GM21447 (cell line): ENCODE measurements around the gene LTBP2.

Source experiments
- ATAC-seq: cut with Tn5 transposase; IDR thresholded peaks from one replicate; pipeline ENCODE4 v1.9.1; 2021; ENCODE audit not compliant: unreplicated experiment

LTBP2 gene

GRCh38 chr14:74509587-74510222, 102.3 kb downstream of the LTBP2 start:
- no peak for ATAC-seq

GRCh38 chr14:74508844-74509428, 103.1 kb downstream of the LTBP2 start:
- ATAC-seq, result no peak

GRCh38 chr14:74508292-74508731, 103.7 kb downstream of the LTBP2 start:
- ATAC-seq, result no peak

DNA sequence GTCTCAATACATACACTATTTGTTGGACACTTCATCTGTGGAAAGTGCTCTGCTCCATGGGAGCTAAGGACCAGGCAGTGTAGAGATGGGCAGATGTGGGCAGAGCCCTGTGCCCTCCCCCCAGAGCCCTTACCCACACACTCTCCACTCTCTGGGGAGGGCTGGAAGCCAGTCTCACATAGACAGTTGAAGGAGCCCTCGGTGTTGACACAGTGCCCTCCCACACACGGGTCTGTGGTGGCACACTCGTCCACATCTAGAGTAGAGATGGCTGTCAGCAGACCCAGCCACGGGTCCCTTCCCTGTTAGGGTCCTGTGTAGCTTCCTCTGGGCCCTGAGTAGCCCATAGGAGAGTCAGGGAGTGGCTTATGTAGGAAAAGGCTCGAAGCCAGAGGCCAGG, 104.2 kb downstream of the LTBP2 start:
- no peak for ATAC-seq

GRCh38 chr14:74507085-74507484, 105.0 kb downstream of the LTBP2 start:
- ATAC-seq, result no peak

GRCh38 chr14:74506411-74506851, 105.6 kb downstream of the LTBP2 start:
- ATAC-seq, result no peak

GRCh38 chr14:74505831-74506230, 106.2 kb downstream of the LTBP2 start:
- no peak for ATAC-seq

DNA sequence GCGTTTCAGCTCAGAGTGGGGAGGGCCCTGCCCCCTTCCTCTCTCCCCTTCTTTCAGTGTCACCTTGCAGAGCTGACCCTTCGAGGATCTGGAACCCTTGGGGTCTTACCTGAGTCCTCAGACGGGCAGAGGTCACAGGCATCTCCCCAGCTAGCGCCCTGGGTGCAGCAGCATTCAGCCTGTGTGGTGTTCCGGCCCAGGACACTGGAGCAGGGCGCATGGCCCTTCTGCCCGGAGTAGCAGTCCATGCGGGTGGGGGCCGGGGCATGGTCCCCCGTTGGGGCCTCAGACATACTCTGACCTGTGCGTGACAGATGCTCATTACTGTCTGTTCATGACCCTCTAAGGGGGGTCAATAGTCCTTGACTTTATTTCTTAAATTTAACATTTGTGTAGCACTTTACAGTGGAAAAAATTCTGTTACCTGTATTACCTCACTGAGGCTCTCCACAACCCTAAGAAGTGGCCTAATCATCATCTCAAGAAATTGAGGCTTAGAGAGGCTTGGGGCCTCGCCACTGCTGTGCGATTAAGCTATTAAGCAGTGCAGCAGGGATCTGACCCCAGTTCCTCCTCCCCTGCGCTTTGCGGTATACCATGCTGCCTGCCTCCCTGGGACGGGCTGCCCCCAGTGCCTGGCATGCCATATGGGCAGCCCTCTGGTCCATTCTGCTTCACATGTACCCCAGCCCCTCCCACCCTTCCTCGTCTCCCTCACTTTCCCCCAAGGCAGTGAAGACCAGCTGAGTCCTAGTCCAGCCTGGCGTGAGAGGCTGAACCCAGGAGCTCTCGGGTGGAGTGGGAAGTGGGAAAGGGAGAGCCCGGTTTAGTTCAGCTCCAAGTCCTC, 106.9 kb downstream of the LTBP2 start:
- no peak for ATAC-seq

GRCh38 chr14:74504412-74504811, 107.6 kb downstream of the LTBP2 start:
- ATAC-seq, result no peak

GRCh38 chr14:74503938-74504335, 108.1 kb downstream of the LTBP2 start:
- no peak for ATAC-seq

GRCh38 chr14:74503291-74503937, 108.6 kb downstream of the LTBP2 start:
- no peak for ATAC-seq

- ATAC-seq, result no peak
These were observed 109.6 kb downstream of the LTBP2 start for GRCh38 chr14:74502236-74503019.

GRCh38 chr14:74501691-74502090, 110.3 kb downstream of the LTBP2 start:
- ATAC-seq, result no peak

GRCh38 chr14:74501135-74501614, 110.9 kb downstream of the LTBP2 start:
- ATAC-seq, result no peak

DNA sequence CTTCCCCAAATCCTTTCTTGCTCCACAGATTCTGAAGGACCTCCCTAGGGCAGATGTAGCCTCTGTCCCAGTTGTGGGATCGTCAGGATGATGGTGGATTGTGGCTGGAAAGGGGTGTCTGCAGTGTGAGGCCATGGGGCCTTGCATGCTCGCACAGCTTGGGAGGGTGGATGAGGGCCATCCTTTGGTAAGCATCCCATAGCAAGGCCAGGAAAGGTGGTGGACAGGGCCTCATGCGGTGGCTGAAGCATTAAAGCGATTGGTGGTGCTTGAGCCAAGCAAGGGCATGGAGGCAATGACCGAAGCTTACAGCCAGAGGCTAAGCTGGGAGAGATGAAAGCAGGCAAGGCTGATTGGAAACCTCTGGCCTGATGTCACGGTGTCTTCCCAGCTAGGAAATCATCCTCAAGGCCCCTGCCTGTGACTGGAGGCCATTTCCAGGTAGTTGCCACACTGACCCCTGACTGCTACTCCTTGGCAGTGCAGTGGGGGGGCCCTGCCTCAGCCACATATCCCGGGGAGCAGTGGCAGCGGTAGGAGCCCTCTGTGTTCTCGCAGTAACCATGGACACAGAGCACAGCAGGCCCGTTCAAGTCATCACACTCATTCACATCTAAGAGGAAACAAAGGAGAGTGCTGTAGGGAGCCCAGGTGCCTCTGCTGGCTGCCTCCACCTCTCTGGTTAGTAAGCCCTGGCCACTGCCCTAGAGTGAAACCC, 111.5 kb downstream of the LTBP2 start:
- ATAC-seq, result no peak

DNA sequence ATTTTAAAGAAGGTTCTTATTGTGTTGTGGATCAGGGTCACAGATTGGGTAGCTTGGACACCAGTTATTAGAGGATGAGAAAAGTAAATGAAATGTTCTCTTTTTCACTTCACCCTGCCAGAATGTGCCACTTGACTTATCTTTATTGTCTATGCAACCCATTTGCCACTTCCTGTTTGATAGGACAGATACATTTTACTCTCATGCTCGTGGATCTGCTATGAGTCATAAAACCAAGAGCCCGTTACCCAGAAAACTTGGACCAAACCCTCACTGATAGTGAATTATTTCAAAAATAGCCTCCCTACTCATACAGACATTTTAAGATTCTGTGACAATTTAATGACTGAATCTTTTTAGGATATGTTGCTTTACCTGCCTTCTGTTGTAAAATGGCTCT, 116.7 kb downstream of the LTBP2 start:
- ATAC-seq, result no peak

DNA sequence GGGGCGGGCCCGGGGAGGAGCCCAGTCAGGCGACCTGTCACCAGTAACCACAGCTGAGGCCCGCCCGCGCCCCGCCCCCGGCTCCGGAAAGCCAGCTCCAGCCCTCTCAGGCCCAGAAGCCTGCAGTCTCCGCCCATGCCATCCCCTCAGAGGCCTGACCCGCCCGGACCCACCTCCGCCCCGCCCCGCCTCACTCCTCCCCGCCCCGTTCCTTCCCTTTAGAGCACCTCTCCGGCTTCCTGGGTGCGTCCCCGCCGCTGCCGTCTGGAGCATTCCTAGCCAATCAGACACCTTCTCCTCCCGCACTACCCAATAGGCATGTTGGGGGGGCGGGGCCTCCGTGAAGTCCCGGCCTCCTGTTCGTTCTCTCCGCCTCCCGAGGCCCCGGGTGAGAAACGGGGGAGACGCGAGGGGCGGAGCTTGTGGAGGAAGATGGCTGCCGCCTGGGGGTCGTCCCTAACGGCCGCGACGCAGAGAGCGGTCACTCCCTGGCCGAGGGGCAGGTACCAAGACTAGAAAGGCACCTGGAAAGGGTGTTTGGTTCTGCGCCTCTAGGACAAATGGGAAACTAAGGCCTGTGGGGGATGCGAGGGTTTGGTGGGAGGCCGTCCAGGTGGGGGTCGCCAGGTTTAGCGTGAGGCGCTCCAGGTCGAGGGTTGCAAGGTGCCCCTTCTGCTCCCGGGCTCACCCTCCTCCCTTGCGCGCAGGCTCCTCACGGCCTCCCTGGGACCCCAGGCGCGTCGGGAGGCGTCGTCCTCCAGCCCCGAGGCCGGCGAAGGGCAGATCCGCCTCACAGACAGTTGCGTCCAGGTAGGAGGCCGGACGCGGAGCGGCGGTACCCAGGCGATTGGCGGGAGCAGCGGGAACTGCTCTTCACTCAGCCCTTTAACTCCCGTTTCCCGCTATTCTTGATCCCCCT, 118.4 kb downstream of the LTBP2 start, which contains the start of gene ISCA2:
ISCA2 (plus strand) TSS at position 423 of the 919 bp plus-strand sequence; CDS start at position 433, 10 bp downstream.
- peak; percentile 85 for ATAC-seq

DNA sequence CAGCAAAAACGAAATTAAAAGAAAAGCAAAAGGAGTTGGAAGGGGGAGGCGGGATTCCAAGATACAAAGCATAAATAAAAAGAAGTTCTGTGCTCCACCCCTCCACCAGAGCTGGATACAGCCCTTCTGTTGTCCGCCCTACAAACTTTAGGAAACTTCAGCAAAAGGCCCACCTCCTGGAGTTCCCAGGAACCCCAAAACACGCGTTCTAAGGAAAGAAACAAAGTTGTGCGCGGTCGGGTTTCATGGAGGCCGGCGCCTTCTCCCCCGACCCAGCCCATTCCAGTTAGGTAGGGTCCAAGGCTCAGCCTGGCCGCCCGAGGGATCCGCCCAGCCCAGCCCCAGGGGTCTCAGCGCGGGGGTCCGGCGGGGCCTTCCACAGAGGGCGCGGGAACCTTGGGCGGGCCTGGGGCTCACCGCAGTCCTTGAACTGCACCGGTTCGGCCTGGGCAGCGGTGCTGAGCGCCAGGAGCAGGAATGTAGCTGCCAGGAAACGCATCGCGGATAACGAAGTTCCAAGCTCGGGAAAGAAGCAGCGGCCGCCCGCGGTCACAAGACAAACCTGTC, 119.2 kb downstream of the LTBP2 start, which contains the start of gene NPC2:
NPC2 (minus strand) TSS at position 530 of the 567 bp plus-strand sequence; CDS start at position 499, 31 bp downstream.
- ATAC-seq, result peak; percentile 3
